Colon (tissue), 2 donors: ENCODE measurements around the gene UNC5B.
"Not testable (repeated sequence)": the region's sequence is repeated elsewhere in the genome, so short reads cannot be mapped to it uniquely, and the experiment has no call there.

Experiments
- FAIRE-seq: peaks from 2 replicates; lab custom pipeline; 2012; peaks lifted over from hg19 to GRCh38; lab: Jason Lieb, UNC
- donor health status: control.
- donor health status: control.

UNC5B gene

DNA sequence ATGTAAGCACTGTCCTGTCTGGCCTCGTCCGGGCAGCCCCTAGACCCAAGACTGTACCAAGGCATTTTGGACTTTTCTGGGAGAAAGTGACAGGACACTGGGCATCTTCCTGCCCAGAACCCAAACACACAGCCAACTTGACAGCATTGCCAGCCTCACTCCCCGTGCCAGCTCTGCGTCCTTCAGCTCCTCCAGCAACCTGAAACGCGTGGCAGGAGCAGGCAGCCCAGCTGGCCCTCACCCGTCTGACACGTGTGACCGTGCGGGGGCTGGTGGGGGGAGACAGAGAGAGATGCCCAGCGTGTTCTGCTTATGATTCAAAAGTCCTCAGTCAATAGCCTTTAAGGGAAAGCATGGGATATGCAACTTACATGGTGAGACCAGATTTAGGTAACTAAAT lies 56.4 kb downstream of the UNC5B start:
- no peak for FAIRE-seq

DNA sequence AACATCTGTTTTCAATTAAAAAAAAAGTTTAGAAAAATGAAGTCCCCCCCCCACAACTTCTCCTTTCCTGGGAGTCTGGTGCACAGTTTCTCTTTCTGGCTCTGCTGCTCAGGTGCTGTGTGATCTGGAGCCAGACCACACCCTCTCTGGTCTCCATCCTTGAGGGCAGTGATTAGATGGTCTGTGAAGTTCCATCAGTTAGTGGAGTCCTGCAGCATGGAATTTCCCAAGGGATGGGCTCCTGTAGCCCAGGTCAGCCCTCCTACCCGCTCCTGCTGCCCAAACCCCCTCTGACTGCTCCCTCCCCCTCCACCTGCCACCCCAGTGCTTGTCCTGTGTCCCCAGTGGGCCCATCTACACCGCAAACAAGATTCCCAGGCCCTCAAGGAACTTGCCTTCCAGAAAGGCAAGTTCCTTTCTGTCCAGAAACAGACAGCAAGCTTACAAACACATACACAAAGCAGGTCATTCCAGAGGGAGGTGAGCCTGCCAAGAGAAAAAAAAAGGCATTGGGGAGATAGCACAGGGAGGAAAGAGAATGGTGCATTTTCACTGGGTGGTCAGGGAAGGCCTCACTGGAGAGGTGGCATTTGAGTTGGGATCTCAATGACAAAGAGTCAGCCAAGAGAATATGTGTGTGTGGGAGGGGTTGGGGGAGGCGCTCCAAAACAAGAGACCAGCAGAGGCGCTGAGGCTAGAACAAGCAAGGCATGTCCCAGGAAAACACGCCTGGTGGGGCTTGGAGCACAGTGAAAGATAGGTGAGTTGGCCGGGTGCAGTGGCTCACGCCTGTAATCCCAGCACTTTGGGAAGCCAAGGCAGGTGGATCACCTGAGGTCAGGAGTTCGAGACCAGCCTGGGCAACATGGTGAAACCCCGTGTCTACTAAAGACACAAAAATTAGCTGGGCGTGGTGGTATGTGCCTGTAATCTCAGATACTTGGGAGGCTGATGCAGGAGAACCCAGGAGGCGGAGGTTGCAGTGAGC lies 57.2 kb downstream of the UNC5B start:
- FAIRE-seq: no peak

DNA sequence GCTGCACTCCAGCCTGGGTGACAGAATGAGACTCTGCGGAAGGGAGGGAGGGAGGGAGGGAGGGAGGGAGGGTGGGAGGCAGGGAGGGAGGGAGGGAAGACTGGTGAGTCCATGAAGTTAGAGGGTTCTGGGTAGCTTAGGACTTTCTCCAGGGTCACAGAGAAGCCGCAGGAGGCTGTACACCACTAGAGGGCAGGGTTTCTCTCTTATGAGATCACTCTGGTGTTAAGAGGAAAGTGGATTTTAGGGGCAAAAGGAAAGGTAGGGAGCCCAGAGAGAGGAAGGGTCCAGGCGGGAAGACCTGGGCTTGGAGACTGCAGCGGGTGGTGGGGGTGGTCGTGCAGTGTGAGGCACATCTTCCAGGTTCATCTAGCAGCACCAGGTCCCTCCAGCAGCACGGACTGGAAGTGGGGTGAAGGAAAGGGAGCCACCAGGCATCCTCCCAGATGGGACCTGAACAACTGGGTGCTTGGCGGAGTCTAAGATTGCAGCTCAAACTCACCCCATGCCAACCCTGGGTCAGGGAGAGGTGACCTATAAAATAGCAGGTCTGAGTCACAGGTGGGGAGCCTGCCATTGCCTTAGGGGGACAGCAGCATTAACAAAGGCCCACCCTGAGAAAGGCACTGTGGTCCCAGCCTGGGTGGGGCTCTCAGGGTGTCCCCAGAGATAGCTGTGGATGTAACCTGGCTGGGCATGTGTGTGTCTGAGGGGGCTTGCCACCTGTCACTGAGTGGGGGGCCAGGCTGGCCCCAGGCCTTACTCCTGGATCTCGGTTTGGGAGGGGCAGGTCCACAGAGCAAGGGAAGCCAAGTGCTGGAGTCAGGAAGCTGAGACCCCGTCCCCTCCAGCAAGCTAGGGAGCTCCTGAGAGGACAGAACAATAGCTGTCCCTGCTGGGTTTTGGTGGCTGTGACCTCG lies 58.2 kb downstream of the UNC5B start:
- no peak for FAIRE-seq

DNA sequence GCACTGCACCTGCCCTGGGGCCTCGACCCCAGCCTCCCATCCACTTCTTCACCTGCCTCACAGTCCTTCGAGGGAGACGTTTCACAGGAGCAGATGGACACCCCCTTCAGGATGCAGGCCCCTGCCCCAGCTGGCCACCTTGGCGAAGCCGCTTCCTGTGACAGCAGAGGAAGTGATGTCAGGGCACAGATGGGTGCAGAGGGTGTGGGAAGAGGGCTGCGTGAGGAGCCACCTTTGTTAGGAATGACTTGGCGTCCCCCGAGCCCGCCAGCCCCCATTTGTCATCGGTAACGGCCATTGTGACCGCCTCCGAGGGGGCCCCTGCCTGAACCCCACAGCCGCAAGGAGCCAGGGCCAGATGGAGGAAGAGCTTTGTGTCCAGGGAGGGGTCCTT lies 59.3 kb downstream of the UNC5B start:
- no peak for FAIRE-seq

DNA sequence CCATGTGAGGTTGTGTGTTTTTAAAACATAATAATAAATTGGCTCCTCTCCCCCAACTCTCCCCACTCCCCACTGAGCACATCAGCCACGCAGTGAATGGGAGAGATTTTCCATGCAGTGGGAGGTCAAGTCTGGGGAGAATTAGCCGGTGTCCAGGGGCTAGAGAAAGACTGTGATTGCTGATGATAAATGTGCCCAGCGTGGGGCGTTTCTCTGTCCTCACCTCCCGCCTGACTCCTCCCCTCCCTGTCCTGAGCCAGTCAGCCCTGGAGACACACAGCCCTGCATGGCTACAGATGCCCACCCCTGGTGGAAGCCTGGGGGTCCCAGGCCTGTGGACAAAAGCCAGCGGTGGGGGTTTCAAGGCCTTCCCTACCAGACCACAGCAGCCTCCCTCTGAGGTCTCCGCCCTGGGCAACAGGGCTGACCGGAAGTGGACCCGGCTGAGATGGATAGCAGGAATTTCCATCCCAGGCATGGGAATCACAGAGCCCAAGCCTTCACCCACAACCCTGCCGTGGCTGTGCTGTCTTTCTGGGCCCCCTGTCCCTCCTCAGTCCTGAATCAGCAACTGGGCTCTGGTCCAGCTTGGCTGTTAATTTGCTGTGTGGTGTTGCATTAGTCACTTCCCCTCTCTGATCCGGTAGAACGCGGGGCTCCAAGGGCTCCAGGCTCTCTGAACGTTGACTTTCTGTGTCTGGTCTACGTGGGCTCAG lies 59.8 kb downstream of the UNC5B start:
- FAIRE-seq: no peak

DNA sequence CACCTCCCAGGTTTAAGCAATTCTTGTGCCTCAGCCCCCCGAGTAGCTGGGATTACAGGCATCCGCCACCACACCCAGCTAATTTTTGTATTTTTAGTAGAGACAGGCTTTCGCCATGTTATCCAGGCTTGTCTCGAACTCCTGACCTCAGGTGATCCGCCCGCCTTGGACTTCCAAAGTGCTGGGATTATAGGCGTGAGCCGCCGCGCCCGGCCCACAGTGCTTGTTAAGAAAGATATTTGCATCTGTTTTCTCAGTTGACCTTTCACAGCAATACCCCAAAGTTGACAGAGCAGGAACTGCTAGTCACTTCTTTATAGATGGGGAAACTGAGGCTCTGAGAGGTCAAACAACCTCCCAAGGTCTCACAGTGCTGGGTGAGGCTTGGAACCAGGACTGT lies 60.6 kb downstream of the UNC5B start:
- not testable (repeated sequence) for FAIRE-seq

DNA sequence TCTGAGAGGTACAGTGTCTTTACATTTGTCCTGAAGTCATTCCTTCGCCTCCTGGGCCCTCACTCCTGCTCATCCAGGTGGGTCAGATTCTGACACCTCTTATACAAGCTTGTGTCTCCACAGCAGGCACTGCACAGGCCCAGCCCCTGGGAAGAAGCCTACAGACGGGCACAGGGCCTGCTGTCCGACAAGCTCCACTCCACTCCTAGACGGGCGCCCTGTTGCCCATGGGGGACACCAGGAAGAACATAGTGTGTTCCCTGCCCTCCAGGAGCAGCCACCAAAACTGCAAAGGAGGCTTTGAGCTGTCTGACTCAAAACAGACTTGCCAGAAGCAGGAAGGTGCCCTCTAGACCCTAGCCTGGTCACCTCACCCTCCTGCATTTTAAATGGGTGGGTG lies 61.1 kb downstream of the UNC5B start:
- FAIRE-seq: no peak

DNA sequence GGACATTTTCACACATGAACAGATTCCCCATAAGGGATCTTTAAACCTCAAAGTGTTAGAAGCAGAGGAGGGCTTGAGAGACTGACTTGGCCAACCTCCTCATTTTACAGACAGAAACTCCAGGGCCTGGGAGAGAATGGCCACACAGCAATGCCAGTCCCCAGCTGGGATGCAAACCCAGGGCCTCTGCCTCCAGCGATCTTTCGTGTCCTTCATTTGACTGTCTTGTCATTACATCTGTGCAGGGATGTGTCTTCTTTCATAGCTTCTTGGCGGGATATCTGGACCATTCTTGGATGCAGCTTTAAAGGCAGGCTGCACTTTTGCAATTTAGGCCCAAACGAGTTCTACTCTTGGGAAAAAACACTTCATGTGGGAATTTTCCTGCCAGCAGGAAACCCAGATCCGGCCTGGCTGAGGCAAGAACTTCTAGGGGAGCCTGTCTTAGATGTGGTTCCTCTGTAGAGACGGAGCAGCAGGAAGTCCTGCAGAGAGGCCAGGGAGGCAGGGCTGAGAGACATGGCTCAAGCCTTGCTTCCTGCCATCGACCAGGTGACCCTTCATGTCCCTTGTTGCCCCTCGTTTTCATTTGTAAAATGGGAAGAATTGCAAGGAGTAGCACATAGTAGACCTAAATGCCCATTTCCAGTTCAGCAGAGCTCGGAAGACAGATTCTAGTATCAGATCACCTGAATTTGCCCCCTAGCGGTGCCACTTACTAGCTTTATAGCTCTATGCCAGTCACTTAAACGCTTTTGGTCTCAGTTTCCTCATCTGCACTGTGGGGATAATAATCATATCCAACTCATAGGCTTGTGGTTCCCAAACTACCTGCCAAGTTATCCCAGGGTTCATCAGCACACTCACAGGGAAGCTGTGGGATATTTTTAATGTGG lies 62.8 kb downstream of the UNC5B start:
- FAIRE-seq: no peak

DNA sequence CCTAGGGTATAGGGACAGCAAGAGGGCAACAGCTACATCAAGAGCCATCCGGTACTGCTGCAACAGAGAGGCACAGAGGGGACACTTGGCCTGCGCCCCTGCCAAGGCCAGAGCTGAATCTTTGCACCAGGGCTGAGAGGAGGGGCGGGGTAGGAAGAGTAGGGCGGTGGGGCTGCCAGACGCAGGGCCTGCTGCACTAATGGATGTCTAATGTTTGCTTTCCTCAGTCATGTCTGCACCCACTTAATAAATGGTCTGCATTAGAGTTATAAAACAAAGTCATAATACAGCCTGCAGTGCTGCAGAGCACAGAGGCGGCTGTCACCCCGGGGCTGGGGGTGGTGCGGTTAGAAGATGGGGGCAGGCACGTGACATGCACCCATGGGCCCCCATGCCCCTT lies 64.5 kb downstream of the UNC5B start:
- FAIRE-seq: no peak

DNA sequence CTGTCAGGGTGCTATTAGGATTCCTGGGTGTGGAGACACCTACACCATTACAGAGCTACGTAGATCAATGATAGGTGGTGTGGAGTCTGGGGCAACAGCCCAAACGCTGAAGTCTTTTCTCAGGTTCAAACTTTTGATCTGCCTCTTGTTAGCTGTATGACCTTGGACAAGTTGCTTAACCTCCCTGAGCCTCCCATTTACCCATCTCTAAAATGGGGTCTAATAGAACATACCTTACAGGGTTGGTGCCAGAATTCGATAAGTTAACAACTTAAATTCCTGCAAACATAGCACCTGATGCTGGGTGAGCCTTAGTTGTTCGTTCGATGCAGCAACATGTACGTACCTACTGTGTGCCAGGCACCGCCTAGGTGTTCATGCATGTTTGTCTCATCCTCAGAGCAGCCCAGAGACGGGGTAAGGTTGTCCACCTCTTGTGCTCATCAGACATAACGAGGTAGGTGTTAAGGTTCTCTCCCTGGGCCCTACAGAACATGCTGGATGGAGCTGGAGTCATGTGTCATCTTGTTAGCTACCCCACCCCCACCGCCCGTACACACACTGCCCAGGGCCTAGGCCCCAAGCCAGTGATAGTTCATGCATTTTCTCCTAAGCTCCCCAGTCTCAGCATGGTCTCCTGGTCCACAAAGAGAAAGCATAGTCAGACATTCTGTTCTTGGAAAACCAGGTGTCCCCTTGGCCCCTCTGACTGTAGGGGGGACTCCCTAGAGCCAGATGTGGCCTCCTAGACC lies 65.7 kb downstream of the UNC5B start:
- no peak for FAIRE-seq

DNA sequence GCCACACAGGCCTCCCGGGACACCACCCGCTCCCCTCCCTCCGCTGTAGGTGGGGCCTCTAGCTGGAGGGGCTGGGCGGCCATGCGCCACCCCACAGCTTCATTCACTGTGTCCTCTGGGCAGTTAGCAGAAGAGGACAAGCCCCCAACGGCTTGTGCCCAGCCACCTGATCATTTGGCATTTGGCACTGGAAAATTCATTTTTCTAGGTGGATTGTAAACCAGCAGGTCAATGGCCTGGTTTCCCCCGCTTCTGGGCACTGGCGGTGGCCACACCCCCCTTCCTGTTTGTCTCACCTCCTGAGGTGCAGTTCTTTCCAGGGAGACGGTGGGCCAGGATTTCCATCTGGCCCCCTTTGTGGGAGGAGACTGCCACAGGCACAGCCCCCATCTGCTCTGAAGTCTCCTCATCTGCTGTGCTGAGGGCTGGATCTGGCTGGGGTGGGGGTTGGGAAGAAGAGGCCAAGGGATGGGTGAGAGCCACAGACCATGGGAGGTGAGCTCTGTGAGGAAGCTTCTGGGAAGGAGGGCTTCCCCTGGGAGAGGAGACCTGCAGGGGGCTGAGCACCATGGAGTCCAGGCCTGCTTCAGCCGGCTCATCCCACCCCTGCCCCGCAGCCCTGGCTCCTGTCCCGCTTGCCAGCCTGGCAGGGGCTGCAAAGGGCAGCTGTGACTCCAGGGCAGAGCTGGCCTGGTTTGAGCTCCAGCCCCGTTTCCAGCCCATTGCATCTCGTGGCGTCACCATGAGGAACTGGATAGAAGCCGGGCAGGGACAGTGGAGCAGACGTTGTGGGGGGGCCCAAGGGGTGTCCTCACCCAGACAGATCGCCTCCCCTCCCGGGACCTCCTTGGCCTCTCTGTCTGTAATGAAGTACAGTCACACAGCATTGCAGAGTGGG lies 66.6 kb downstream of the UNC5B start:
- no peak for FAIRE-seq

DNA sequence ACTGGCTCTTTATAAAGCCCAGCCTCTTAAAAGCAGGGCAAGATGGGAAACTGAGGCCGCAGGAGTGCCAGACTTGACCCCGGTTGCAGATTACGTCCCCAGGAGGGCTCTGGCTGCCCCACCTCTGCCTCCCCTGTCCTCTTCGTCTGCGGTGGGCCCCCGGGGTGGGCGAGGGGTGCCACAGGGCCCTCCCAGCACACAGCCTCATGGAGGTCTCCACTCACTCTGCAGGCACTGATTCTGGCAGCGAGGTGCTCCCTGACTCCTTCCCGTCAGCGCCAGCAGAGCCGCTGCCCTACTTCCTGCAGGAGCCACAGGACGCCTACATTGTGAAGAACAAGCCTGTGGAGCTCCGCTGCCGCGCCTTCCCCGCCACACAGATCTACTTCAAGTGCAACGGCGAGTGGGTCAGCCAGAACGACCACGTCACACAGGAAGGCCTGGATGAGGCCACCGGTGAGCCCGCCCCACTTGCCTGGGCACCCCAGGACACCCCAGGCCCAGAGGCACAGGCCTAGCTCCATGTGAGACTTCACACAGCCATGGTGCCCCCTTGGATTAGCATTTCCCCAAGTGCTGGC lies 67.3 kb downstream of the UNC5B start:
- FAIRE-seq: no peak

DNA sequence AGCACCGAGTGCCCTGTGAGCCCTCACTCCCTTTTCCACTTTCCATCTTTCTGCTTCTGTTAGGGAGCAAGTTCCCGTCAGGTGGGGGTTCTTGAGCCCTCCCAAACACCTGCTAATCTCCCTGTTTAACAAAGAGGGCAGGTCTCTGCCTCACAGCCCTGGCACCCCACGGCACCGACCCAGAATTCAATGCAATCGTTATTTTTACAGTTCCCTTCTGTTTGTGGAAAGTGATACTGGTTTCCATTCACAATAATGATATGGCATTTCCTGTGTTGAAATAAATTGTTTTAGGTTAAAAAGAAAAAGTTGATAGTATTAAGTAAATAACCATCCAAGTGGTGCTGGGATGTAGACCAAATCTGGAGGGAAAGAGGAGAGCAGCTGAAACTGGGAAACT lies 67.8 kb downstream of the UNC5B start:
- FAIRE-seq: no peak

DNA sequence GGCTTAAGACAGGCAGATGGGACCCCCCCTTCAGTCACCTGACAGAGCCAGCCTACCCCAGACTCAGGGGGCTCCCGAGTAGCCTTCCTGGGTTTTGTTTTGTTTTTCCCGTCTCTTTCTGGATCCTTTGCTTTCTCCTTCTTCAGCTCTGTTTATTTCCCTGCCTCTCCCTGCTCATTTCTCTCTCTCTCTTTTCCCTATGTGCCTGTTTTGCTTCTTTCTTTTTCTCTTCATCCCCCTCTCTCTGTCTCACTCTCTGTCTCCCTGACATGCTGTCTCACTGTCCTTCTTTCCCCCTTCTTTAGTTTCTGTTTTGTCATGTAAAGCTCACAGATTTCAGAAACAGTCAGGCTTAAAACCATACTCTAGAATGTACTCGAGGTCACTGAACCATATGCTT lies 68.5 kb downstream of the UNC5B start:
- FAIRE-seq: no peak

DNA sequence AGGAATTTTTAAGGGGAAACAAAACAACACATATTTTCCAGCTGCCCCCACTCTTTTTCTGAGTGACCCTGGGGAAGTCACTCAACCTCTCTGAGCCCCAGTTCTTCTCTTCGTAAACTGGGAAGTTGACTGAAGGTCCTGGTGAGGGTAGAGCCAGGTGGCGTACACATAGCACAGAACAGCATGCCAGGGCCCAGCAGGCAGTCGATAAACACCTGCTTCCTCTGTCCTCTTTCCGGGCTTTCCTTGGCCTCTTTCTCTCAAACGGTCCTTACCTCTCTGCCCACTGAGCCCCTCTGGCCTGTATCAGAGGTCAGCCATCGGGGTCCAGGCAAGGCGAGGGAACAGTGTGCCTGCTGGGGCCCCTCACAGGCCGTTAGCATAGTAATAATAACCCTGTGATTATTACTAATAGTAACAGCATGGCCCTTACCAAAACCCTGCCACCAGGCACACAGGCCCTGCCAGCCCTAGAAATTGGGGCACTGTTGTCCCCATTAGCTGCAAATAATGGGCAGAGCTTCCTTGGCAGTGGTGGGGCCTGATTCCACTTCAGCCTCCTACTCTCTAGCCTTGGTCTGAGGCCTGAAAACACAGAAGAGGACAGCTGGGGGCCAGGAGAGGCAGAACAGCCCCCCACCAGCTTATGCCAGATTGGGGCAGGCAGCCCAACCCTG lies 69.4 kb downstream of the UNC5B start:
- FAIRE-seq: no peak

DNA sequence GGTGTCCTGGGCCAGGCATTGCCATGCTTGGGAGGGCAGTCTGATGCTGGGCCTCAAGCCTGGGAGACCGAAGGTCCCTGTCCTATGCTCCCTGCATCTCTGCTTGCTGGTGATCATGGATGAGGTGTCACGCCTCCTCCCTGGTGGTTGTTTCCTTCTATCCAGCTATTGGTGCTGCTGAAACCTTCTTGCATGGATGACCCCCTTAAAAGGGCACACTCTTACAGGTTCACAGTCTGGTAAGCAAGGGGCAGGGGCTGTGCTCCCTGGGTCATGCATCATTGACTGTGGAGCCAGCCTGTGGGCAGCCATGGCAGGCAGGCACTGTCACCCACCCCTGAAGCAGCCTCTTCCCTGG lies 69.9 kb downstream of the UNC5B start:
- FAIRE-seq: no peak

DNA sequence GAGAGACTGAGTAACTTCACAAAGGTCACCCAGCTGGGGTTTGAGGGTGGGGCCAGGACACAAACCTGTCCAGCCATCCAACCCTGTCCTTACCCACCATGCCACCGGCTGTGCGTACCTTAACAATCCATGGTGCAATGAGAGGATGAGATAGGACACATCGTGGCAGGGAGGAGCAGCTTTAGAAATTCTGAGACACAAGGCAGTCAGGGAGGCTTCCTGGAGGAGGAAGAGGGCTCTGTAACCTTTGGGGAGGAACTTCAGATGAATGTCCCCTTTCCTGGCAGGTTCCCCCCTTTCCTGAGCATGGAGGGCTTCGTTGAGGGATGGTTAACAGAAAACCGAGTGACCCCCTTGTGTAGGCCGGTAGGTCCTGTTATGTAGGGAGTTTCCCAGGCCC lies 71.0 kb downstream of the UNC5B start:
- no peak for FAIRE-seq

DNA sequence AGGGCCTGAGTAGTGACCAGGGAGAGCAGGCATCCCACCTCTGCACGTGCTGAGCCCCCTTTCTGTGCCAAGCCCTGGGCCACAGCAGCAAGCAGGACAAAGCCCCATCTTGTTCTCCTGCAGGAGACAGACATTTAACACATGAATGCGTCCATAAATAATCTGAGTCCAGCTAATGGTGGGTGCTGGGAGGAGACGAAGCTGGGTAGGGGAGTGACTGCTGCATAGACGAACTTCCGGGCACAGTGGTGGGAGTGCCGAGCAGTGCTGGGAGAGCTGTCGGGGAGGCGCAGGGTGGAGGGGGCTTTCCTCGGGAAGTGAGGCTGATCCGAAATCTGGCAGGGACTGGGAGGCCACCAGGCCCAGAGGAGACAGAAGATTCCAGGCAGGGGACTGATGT lies 71.5 kb downstream of the UNC5B start:
- no peak for FAIRE-seq
